AG09319 (cell line): ENCODE data around the gene VPS26C.

Source experiments
- DNase-seq: peaks from one replicate; pipeline ENCODE4 v3.0.0-alpha.2; 2010; ENCODE audit warnings: low read depth; ENCODE audit errors: extremely low read depth
- TF ChIP-seq, protein P1 (sequence below): IDR thresholded peaks from 2 replicates; pipeline ENCODE4 v1.5.1; 2011; ENCODE audit warnings: low read depth, mild to moderate bottlenecking, inconsistent platforms, low read length, moderate library complexity

VPS26C gene

DNA sequence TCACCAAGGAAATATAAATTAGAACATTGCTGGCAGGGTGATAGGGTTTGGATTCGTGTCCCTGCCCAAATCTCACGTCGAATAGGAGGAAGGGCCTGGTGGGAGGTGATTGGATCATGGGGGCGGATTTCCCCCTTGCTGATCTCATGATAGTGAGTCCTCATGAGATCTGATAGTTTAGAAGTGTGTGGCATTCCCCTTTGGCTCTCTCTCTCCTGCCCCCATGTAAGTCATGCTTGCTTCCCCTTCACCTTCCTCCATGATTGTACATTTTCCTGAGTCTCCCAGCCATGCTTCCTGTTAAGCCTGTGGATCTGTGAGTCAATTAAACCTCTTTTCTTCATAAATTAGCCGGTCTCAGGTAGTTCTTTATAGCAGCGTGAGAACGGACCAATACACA, 60.6 kb downstream of the VPS26C start:
- TF ChIP-seq, protein P1, sequence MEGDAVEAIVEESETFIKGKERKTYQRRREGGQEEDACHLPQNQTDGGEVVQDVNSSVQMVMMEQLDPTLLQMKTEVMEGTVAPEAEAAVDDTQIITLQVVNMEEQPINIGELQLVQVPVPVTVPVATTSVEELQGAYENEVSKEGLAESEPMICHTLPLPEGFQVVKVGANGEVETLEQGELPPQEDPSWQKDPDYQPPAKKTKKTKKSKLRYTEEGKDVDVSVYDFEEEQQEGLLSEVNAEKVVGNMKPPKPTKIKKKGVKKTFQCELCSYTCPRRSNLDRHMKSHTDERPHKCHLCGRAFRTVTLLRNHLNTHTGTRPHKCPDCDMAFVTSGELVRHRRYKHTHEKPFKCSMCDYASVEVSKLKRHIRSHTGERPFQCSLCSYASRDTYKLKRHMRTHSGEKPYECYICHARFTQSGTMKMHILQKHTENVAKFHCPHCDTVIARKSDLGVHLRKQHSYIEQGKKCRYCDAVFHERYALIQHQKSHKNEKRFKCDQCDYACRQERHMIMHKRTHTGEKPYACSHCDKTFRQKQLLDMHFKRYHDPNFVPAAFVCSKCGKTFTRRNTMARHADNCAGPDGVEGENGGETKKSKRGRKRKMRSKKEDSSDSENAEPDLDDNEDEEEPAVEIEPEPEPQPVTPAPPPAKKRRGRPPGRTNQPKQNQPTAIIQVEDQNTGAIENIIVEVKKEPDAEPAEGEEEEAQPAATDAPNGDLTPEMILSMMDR, result no peak
- DNase-seq, result no peak

DNA sequence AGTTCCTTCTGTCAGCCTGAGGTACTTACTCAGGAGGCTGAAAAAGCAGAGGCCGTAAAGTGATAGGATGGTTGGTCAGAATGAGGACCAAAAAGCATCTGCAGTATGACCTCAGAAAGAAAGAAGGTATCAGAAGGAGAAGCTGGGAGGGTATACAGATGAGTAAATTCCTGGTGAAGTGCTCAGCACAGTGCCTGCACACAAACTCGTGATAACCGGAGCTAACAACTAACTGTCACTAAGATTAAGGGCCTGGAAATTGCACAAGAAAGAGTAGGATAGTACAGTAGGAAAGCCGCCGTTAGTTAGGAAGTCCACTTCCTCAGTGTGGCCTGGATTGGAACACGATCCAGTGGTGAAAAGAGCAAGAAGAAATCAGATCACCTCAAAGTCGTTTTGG, 62.6 kb downstream of the VPS26C start:
- no peak for DNase-seq
- TF ChIP-seq, protein P1, result no peak

DNA sequence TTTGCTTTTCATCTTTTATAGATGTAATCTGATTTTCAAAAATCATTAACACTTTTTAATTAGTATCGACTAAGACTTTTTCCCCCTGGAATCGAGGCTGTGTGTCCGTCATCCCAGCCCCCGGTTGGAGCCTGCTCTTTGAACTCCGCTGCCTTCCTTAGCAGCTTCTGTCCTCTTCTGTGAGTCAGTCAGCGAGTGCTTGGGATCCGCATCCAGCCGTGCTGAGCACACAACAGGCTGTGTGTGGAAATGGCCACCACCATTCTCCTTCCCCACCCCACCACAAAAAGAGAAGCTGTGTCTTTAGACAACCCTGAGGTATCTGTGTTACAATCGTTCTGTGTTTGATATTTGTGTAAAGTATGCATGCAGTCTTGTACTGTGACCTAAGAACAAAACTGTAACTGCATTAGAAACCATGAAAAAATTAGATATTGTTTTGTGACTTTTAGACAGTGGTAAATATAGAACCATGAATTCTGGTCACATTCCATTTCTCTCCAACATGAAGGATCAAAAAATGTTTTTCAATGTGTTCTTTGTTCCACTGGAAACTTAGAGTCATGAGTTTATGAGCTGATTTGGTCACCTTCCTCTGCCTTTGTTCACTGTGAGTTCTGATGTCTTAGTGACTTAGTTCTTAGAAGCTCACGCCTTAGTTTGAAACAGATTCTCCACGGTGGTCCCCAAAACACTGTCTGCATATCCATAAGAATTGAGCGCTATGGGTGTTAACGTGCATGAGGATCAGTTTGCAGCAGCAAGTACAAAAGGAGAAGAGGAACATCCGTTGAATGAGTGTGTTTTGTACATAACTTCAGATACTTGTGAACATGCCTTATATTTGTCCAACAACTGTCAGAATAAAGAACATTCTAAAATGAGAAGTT, 64.7 kb downstream of the VPS26C start:
- TF ChIP-seq, protein P1, result no peak
- no peak for DNase-seq

DNA sequence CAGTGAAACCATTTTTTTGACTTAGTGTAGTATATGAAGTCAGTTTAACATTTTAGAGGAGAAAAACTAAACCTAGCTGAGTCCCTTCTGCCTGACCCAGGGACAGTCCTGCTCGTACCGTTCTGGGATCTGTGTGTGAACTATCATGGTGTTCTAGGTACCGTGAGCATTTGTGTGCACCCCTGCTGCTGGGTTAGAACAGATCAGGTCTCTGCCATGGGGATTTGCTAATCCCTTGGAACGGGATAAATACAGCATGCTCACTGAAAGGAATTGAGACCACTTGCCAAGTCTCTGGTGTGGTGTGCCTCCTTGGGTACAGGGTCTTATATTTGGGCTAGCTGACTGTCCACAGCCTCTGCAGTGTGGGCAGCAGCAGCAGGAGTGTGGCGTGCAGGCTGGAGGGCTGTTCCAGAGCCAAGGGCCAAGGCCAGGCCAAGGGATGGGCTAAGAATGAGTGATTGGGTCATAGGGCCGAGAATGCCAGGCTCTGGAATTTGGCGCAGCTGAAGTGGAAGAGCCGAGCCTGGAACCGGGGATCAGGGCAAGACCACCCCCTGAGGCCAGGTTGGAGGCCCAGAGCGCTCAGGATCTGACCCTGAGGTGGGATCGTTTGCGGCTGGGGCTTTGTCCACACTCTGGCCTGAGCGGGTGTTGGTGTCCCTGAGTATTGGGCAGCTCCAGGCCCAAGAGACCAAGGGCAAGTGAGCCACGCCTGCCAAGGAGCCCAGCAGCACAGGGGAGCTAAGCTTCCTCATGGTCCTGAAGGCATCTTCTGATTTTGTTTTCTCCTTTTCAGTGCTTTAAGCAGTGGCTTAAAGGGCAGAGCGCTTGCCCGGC, 66.3 kb downstream of the VPS26C start:
- DNase-seq, result no peak
- TF ChIP-seq, protein P1, result no peak

DNA sequence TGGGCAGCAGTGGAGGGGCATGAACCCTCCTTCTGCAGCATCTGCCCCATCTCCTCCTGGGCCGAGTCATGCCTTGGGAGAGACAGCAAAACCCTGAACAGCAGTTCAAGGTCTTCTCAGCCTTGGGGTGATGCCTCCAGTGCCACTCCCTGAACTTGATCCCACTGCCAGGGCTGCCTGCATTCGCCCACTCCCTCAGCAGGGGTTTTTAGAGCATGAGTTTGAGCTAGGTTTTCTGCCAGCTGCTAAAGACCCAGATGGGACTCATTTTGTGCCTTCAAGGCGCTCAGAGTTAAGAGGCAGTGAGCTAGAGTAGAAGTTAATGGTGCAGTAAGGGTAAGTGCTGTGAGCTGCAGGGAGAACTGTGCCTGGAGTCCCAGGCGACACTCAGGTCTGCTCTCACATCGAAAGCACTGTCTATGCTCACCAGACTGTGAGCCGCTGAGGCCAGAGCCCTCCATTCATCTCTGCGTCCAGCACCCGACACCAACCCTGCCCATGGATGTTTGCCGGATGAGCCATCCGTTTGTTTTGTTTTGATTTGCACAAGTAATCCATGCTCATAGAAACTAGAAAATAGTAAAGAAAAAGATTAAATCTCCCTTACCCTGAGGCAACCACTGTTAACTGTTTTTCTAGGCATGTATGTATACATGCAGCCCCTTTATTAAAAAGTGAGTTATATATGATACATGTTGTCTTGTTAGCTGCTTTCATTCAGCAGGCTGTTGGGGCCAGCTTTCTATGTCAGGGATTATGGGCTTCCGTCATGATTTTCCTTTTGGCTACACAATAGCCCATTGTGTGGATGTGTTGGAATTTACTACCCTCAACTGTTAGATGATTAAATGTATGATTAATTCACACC, 67.8 kb downstream of the VPS26C start:
- TF ChIP-seq, protein P1, result no peak
- no peak for DNase-seq

DNA sequence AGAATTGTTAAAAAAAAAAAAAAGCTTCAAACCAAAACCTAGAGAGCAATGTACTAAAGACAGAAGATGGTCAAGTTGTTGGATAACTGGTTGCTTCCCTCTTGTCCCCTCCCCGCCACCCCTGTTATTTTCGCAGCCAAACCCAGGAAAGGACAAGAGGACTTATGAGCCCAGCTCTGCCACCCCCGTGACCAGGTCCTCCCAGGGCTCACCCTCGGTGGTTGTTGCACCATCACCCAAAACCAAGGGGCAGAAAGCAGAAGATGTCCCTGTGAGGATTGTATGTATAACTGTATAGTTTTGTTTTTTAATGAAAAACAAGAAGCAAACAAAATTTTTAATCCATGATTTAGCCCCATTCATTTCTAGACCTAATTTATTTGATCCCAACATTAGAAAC, 69.4 kb downstream of the VPS26C start:
- TF ChIP-seq, protein P1, result no peak
- no peak for DNase-seq
